ENCODE data around the gene KLHDC10.
"Not testable (repeated sequence)": the region's sequence is repeated elsewhere in the genome, so short reads cannot be mapped to it uniquely, and the experiment has no call there.

Gene KLHDC10

DNA sequence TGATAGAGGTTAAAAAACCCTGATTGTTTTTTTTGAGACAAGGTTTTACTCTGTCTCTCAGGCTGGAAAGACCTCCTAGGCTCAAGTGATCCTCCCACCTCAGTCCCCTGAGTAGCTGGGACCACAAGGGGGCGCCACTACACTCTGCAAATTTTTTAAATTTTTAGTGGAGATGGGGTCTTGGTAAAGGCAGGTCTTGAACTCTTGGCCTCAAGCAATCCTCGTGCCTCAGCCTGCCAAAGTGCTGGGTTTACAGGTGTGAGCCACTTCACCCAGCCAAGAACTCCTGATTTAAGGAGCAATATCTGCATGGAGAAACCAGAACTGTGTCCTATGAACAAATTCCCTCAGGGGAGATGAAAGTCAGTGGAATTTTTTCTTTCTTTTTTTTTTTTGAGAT, 7.3 kb upstream of the KLHDC10 start:
- peaks cover 4% of the 10 kb centered on the region for H3K4me1 ChIP-seq (ENCODE audit: low read depth, poor library complexity, severe bottlenecking)
- no peak overlapping the region for H3K4me3 ChIP-seq (IDR thresholded peaks at IDR 0.05; ENCODE audit: insufficient read depth, low read depth, low read length)
- H3K4me2 ChIP-seq, result no peak overlapping the region
- H3K36me3 ChIP-seq (ENCODE audit: insufficient read depth), result no peaks in the 10 kb centered on the region
- H3K79me2 ChIP-seq (ENCODE audit: insufficient read depth, low read depth), result no peaks in the 10 kb centered on the region
- H4K20me1 ChIP-seq (ENCODE audit: insufficient read depth), result no peaks in the 10 kb centered on the region
- H3K27me3 ChIP-seq (ENCODE audit: insufficient read depth, low read depth), result no peaks in the 10 kb centered on the region
- no peak overlapping the region for H2AFZ ChIP-seq (ENCODE audit: low read depth)
- H3K27ac ChIP-seq, result no peak overlapping the region
- TF ChIP-seq, protein P1, sequence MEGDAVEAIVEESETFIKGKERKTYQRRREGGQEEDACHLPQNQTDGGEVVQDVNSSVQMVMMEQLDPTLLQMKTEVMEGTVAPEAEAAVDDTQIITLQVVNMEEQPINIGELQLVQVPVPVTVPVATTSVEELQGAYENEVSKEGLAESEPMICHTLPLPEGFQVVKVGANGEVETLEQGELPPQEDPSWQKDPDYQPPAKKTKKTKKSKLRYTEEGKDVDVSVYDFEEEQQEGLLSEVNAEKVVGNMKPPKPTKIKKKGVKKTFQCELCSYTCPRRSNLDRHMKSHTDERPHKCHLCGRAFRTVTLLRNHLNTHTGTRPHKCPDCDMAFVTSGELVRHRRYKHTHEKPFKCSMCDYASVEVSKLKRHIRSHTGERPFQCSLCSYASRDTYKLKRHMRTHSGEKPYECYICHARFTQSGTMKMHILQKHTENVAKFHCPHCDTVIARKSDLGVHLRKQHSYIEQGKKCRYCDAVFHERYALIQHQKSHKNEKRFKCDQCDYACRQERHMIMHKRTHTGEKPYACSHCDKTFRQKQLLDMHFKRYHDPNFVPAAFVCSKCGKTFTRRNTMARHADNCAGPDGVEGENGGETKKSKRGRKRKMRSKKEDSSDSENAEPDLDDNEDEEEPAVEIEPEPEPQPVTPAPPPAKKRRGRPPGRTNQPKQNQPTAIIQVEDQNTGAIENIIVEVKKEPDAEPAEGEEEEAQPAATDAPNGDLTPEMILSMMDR (conservative IDR thresholded peaks at IDR 0.05; ENCODE audit: low read depth, low read length), result peak; percentile 93
- H3K9ac ChIP-seq, result no peak overlapping the region

DNA sequence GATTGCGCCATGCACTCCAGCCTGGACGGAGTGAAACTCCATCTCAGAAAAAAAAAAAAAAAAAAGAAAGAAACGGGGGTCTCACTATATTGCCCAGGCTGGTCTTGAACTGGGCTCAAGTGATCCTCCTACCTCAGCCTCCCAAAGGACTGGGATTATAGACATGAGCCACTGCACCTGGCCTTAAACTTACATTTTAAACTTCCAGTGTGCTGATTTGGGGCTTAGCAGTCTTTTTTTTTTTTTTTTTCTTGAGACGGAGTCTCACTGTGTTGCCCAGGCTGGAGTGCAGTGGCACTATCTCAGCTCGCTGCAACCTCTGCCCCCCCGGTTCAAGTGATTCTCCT, 5.8 kb upstream of the KLHDC10 start:
- not testable (repeated sequence) for H3K4me2 ChIP-seq; H4K20me1 ChIP-seq (ENCODE audit: insufficient read depth); H2AFZ ChIP-seq (ENCODE audit: low read depth); H3K27ac ChIP-seq; H3K27me3 ChIP-seq (ENCODE audit: insufficient read depth, low read depth); H3K4me1 ChIP-seq (ENCODE audit: low read depth, poor library complexity, severe bottlenecking); H3K36me3 ChIP-seq (ENCODE audit: insufficient read depth); H3K4me3 ChIP-seq (IDR thresholded peaks at IDR 0.05; ENCODE audit: insufficient read depth, low read depth, low read length); H3K79me2 ChIP-seq (ENCODE audit: insufficient read depth, low read depth); H3K9ac ChIP-seq

DNA sequence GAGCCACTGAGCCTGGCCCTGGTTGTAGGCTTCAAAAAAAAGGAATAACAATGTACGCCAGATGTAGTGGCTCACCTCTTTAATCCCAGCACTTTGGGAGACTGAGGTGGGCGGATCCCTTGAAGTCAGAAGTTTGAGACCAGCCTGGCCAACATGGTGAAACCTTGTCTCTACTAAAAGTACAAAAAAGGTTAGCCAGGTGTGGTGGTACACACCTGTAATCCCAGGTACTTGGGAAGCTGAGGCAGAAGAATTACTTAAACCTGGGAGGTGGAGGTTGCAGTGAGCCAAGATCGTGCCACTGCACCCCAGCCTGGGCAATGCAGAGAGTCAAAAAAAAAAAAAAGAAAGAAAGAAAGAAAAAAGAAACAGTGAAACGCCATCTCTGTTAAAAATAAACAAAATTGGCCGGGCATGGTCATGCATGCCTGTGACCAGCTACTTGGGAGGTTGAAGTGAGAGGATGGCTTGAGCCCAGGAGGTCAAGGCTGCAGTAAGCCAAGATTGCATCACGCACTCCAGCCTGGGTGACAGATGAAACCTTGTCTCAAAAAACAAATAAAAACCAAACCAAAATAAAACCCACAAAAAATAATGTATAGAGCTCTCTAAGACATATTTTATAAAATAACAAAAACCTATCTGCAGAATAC, 4.7 kb upstream of the KLHDC10 start:
- H3K36me3 ChIP-seq (ENCODE audit: insufficient read depth), result no peaks in the 10 kb centered on the region
- H3K79me2 ChIP-seq (ENCODE audit: insufficient read depth, low read depth), result no peaks in the 10 kb centered on the region
- H3K4me2 ChIP-seq, result no peak overlapping the region
- no peaks in the 10 kb centered on the region for H4K20me1 ChIP-seq (ENCODE audit: insufficient read depth)
- H3K4me3 ChIP-seq (IDR thresholded peaks at IDR 0.05; ENCODE audit: insufficient read depth, low read depth, low read length), result no peak overlapping the region
- H2AFZ ChIP-seq (ENCODE audit: low read depth), result no peak overlapping the region
- TF ChIP-seq, protein P1 (conservative IDR thresholded peaks at IDR 0.05; ENCODE audit: low read depth, low read length), result no peak
- H3K27ac ChIP-seq, result no peak overlapping the region
- no peaks in the 10 kb centered on the region for H3K27me3 ChIP-seq (ENCODE audit: insufficient read depth, low read depth)
- H3K9ac ChIP-seq, result no peak overlapping the region
- H3K4me1 ChIP-seq (ENCODE audit: low read depth, poor library complexity, severe bottlenecking), result peaks cover 13% of the 10 kb centered on the region

DNA sequence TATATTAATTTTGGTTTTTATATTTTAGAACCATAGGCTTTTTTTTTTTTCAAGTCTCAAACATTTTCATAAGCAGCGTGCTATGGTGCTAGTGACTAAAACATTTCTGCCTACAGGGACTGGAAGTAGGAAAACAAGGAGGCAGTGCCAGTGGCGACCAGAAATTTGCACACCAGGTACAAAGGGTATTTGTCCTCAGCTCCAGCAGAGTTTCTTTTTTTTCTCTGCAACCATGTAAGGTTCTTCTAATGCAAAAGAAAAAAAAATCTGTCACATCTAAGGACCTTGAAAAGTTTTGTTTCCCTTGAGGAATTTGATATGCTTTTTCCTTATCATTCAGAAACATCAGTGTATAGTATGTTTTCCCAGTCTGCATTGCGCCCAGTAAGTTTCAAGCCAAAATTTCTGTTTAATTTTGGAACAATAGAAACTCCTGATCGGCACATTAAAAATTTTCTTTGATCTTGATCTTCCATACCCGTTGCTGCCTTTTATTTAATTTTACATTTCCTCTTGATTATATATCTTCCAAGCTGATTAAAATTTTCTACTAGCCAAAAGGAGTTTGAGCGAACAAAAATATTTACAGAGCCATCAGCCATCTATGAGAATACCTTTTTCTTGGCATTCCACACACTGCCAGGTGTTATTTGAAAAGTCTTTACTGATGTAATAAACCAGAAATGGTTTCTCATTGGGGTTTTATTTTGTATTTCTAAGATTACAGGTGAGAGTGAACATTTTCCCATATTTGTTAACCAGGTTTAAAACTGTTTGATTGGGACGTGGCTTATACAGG, 956 bp upstream of the KLHDC10 start:
- H3K27ac ChIP-seq, result 0 out of 2 replicates have a peak overlapping the region, but pooled peaks have one; percentile 1
- peaks cover 34% of the 10 kb centered on the region for H3K79me2 ChIP-seq (ENCODE audit: insufficient read depth, low read depth)
- H3K4me3 ChIP-seq (IDR thresholded peaks at IDR 0.05; ENCODE audit: insufficient read depth, low read depth, low read length), result no peak overlapping the region
- H3K4me1 ChIP-seq (ENCODE audit: low read depth, poor library complexity, severe bottlenecking), result peaks cover 27% of the 10 kb centered on the region
- peak overlapping the region; percentile 94 for H2AFZ ChIP-seq (ENCODE audit: low read depth)
- TF ChIP-seq, protein P1 (conservative IDR thresholded peaks at IDR 0.05; ENCODE audit: low read depth, low read length), result no peak
- peak overlapping the region; percentile 16; the same call in 1 of the 2 replicates for H3K9ac ChIP-seq
- peak overlapping the region; percentile 68 for H3K4me2 ChIP-seq
- H4K20me1 ChIP-seq (ENCODE audit: insufficient read depth), result 0 out of 2 replicates have a peak, but pooled peaks cover 3% of the 10 kb centered on the region
- no peaks in the 10 kb centered on the region for H3K36me3 ChIP-seq (ENCODE audit: insufficient read depth)
- no peaks in the 10 kb centered on the region for H3K27me3 ChIP-seq (ENCODE audit: insufficient read depth, low read depth)
